ENCODE results near the gene CFAP46. TPM values are rescaled to one million over a fixed set of nuclear protein-coding genes. Genes with fewer than 3 reads are reported as not detected.

The CFAP46 gene
- total and polyA plus RNA-seq, 4 donors = 0.33 to 0.59 (median 0.42) TPM

GRCh38 chr10:132948351-132948750 lies 6.0 kb upstream of the CFAP46 start:
- no peak for TF ChIP-seq FOXA1 (IDR thresholded peaks at IDR 0.05)
- no peak for TF ChIP-seq GABPA (IDR thresholded peaks at IDR 0.05 in 1 of 2, conservative IDR thresholded peaks at IDR 0.05 in 1 of 2)
- no peak for TF ChIP-seq NR2F2 (IDR thresholded peaks at IDR 0.05)
- TF ChIP-seq MAX (IDR thresholded peaks at IDR 0.05) = no peak
- 88% methylated on average over 10 of the region's 10 CpGs for WGBS
- peaks cover 2 to 5% (median 3%) of the 10 kb centered on the region in 4 donors for H3K27me3 ChIP-seq (ENCODE audit: control insufficient read depth in 4 of 4, insufficient read depth in 4 of 4, low read length in 3 of 4)

GRCh38 chr10:132947843-132948242 lies 5.5 kb upstream of the CFAP46 start:
- Histone ChIP-seq H3K4me3 (ENCODE audit: low read depth in 1 of 3, low read length in 3 of 3) (no peak overlapping the region), H3K9me3 (ENCODE audit: control insufficient read depth in 4 of 4, low read length in 3 of 4) (no peaks in the 10 kb centered on the region), H3K9ac (ENCODE audit: low read depth in 1 of 2, low read length in 2 of 2) (no peak overlapping the region), H3K4me1 (ENCODE audit: control insufficient read depth in 4 of 4, insufficient read depth in 4 of 4, low read length in 3 of 4) (peaks cover 0 to 2% (median 0%) of the 10 kb centered on the region in 4 donors), H3K27ac (ENCODE audit: low read depth in 1 of 2, low read length in 2 of 2) (no peak overlapping the region), H3K36me3 (ENCODE audit: control insufficient read depth in 4 of 4, insufficient read depth in 3 of 4, low read depth in 1 of 4, low read length in 3 of 4) (no peaks in the 10 kb centered on the region), H3K27me3 (ENCODE audit: control insufficient read depth in 4 of 4, insufficient read depth in 4 of 4, low read length in 3 of 4) (peaks cover 0 to 7% (median 4%) of the 10 kb centered on the region in 4 donors)
- WGBS = 80% methylated on average over 6 of the region's 6 CpGs
- TF ChIP-seq GABPA (IDR thresholded peaks at IDR 0.05 in 1 of 2, conservative IDR thresholded peaks at IDR 0.05 in 1 of 2) (no peak), NR2F2 (IDR thresholded peaks at IDR 0.05) (no peak), HNF4G (IDR thresholded peaks at IDR 0.05) (no peak), FOXA2 (IDR thresholded peaks at IDR 0.05) (no peak), JUND (IDR thresholded peaks at IDR 0.05) (no peak), TAF1 (conservative IDR thresholded peaks at IDR 0.05) (no peak), EGR1 (IDR thresholded peaks at IDR 0.05; ENCODE audit: low read depth in 2 of 2) (no peak), ATF3 (IDR thresholded peaks at IDR 0.05) (no peak), YY1 (IDR thresholded peaks at IDR 0.05) (no peak), REST (IDR thresholded peaks at IDR 0.05) (no peak), HNF4A (conservative IDR thresholded peaks at IDR 0.05) (no peak), MAX (IDR thresholded peaks at IDR 0.05) (no peak), RXRA (IDR thresholded peaks at IDR 0.05) (no peak), FOXA1 (IDR thresholded peaks at IDR 0.05) (no peak), SP1 (IDR thresholded peaks at IDR 0.05) (no peak), ZBTB33 (IDR thresholded peaks at IDR 0.05) (no peak), RAD21 (IDR thresholded peaks at IDR 0.05) (no peak), CTCF (IDR thresholded peaks at IDR 0.05; ENCODE audit: low read depth, low read length, missing input control) (no peak)
- no peak for DNase-seq (ENCODE audit: low spot score)

More at GRCh38 chr10:132948351-132948750, 6.0 kb upstream of the CFAP46 start:
- H3K9ac ChIP-seq (ENCODE audit: low read depth in 1 of 2, low read length in 2 of 2) = no peak overlapping the region
- H3K9me3 ChIP-seq (ENCODE audit: control insufficient read depth in 4 of 4, low read length in 3 of 4) = no peaks in the 10 kb centered on the region
- H3K27ac ChIP-seq (ENCODE audit: low read depth in 1 of 2, low read length in 2 of 2) = no peak overlapping the region
- no peaks in the 10 kb centered on the region for H3K36me3 ChIP-seq (ENCODE audit: control insufficient read depth in 4 of 4, insufficient read depth in 3 of 4, low read depth in 1 of 4, low read length in 3 of 4)
- H3K4me3 ChIP-seq (ENCODE audit: low read depth in 1 of 3, low read length in 3 of 3) = no peak overlapping the region
- no peak for DNase-seq (ENCODE audit: low spot score)
- H3K4me1 ChIP-seq (ENCODE audit: control insufficient read depth in 4 of 4, insufficient read depth in 4 of 4, low read length in 3 of 4) = no peaks in the 10 kb centered on the region

Measured in liver (tissue), 9 donors.